K562 (cell line): ENCODE measurements around the gene DPF1.

Experiments
- CTCF ChIP-seq, 3 experiments: IDR thresholded peaks in 2 of 3; conservative IDR thresholded peaks in 1 of 3; 2 replicates each; pipeline ENCODE4 v1.5.1; 2011 to 2012; ENCODE audit warnings: low read length in 3 of 3, mild to moderate bottlenecking in 3 of 3, control low read depth in 2 of 3, improper control_type of control experiment in 1 of 3, inconsistent platforms in 1 of 3, low read depth in 1 of 3, mixed read lengths in 1 of 3, moderate library complexity in 1 of 3; ENCODE audit not compliant: insufficient read depth in 2 of 3
- EZH2 ChIP-seq: IDR thresholded peaks from 2 replicates; pipeline ENCODE4 v1.6.1; 2012; ENCODE audit warnings: low read depth, mild to moderate bottlenecking, inconsistent platforms, low read length, borderline replicate concordance
- FUS ChIP-seq: fragments of 200-400 bp; formaldehyde crosslinking; optimal IDR thresholded peaks from 2 replicates; pipeline ENCODE3; 2017; ENCODE audit warnings: low read depth, low read length
- POLR2A ChIP-seq: fragments of 450-650 bp; conservative IDR thresholded peaks from 2 replicates; pipeline ENCODE4 v1.6.1; 2016
- ZBTB43 ChIP-seq: sonication (generic); formaldehyde crosslinking; IDR thresholded peaks from 2 replicates; pipeline ENCODE4 v1.8.0; 2023; ENCODE audit warnings: mild to moderate bottlenecking, missing genetic modification reagents
- ZNF165 ChIP-seq: fragments of 250-450 bp; sonication (Bioruptor Pico); IDR thresholded peaks from 2 replicates; pipeline ENCODE4 v1.4.0; 2020; ENCODE audit warnings: borderline replicate concordance
- ZSCAN32 ChIP-seq: fragments of 450-650 bp; formaldehyde crosslinking; IDR thresholded peaks from 2 replicates; pipeline ENCODE4 v1.4.0; 2020; ENCODE audit warnings: mild to moderate bottlenecking, moderate library complexity

- no peak for TF ChIP-seq ZNF165 (CRISPR knock-in tag)
- no peak for TF ChIP-seq CTCF (IDR thresholded peaks at IDR 0.05 in 2 of 3, conservative IDR thresholded peaks at IDR 0.05 in 1 of 3; ENCODE audit: insufficient read depth in 2 of 3, low read depth in 1 of 3, low read length in 3 of 3)
- TF ChIP-seq POLR2A: no peak
- no peak for TF ChIP-seq EZH2
- no peak for TF ChIP-seq ZSCAN32
- TF ChIP-seq ZBTB43: no peak
- no peak for TF ChIP-seq FUS
Observed at GRCh38 chr19:38209152-38209551, 14.9 kb downstream of the DPF1 start.
